ENCODE measurements around the gene GCN1. TPM values are rescaled to one million over a fixed set of nuclear protein-coding genes. Genes with fewer than 3 reads are reported as not detected.

GCN1 gene
- total and polyA plus RNA-seq, 4 donors = 39.2 to 53.4 (median 49.3) TPM

GRCh38 chr12:120081641-120082040, 112.9 kb downstream of the GCN1 start:
- H3K27ac ChIP-seq (ENCODE audit: low read depth, low read length) = no peak overlapping the region
- no CpG with 5 or more reads among the region's 2 CpGs for WGBS (ENCODE audit: insufficient coverage)
- no peak overlapping the region for H3K4me3 ChIP-seq (ENCODE audit: low read depth, low read length)

GRCh38 chr12:120079411-120080400, 114.8 kb downstream of the GCN1 start:
- H3K4me3 ChIP-seq (ENCODE audit: low read depth, low read length) = no peak overlapping the region
- H3K27ac ChIP-seq (ENCODE audit: low read depth, low read length) = no peak overlapping the region
- 92% methylated on average over 7 of the region's 9 CpGs for WGBS (ENCODE audit: insufficient coverage)
- DNase-seq (ENCODE audit: low read depth in 4 of 6, low spot score in 6 of 6) = no peak
- H3K9me3 ChIP-seq (ENCODE audit: control insufficient read depth, insufficient read depth, low read length) = no peaks in the 10 kb centered on the region
- H3K4me1 ChIP-seq (ENCODE audit: control insufficient read depth, insufficient read depth, low read length) = no peaks in the 10 kb centered on the region
- H3K36me3 ChIP-seq (ENCODE audit: control insufficient read depth, insufficient read depth, low read length) = peaks cover 8% of the 10 kb centered on the region
- no peaks in the 10 kb centered on the region for H3K27me3 ChIP-seq (ENCODE audit: control insufficient read depth, insufficient read depth, low read length)

More at GRCh38 chr12:120081641-120082040, 112.9 kb downstream of the GCN1 start:
- Histone ChIP-seq H3K9me3 (ENCODE audit: control insufficient read depth, insufficient read depth, low read length) (no peaks in the 10 kb centered on the region), H3K4me1 (ENCODE audit: control insufficient read depth, insufficient read depth, low read length) (peaks cover 2% of the 10 kb centered on the region), H3K36me3 (ENCODE audit: control insufficient read depth, insufficient read depth, low read length) (peaks cover 10% of the 10 kb centered on the region), H3K27me3 (ENCODE audit: control insufficient read depth, insufficient read depth, low read length) (no peaks in the 10 kb centered on the region)
- no peak for DNase-seq (ENCODE audit: low read depth in 4 of 6, low spot score in 6 of 6)

GRCh38 chr12:120078868-120079267, 115.6 kb downstream of the GCN1 start:
- no peaks in the 10 kb centered on the region for H3K4me1 ChIP-seq (ENCODE audit: control insufficient read depth, insufficient read depth, low read length)
- DNase-seq (ENCODE audit: low read depth in 4 of 6, low spot score in 6 of 6) = no peak
- WGBS (ENCODE audit: insufficient coverage) = 81% methylated on average over 5 of the region's 5 CpGs
- H3K4me3 ChIP-seq (ENCODE audit: low read depth, low read length) = no peak overlapping the region
- H3K36me3 ChIP-seq (ENCODE audit: control insufficient read depth, insufficient read depth, low read length) = peaks cover 12% of the 10 kb centered on the region
- no peaks in the 10 kb centered on the region for H3K27me3 ChIP-seq (ENCODE audit: control insufficient read depth, insufficient read depth, low read length)
- no peaks in the 10 kb centered on the region for H3K9me3 ChIP-seq (ENCODE audit: control insufficient read depth, insufficient read depth, low read length)
- no peak overlapping the region for H3K27ac ChIP-seq (ENCODE audit: low read depth, low read length)

- Histone ChIP-seq H3K27ac (ENCODE audit: low read depth, low read length) (no peak overlapping the region), H3K9me3 (ENCODE audit: control insufficient read depth, insufficient read depth, low read length) (no peaks in the 10 kb centered on the region), H3K4me3 (ENCODE audit: low read depth, low read length) (no peak overlapping the region), H3K4me1 (ENCODE audit: control insufficient read depth, insufficient read depth, low read length) (no peaks in the 10 kb centered on the region), H3K27me3 (ENCODE audit: control insufficient read depth, insufficient read depth, low read length) (no peaks in the 10 kb centered on the region), H3K36me3 (ENCODE audit: control insufficient read depth, insufficient read depth, low read length) (peaks cover 14% of the 10 kb centered on the region)
- no peak for DNase-seq (ENCODE audit: low read depth in 4 of 6, low spot score in 6 of 6)
- WGBS (ENCODE audit: insufficient coverage) = 78% methylated on average over 4 of the region's 6 CpGs
Measured at GRCh38 chr12:120077260-120077659, 117.3 kb downstream of the GCN1 start.

Small RNA genes within 50 kb of the gene (small RNA-seq; reads per million reads assigned to genes)
- not detected for gene MIR4498 (ENCODE audit: low replicate concordance)

Other genes starting within 250 kb of the GCN1 start
- gene BICDL1, start 205.5 kb downstream of the GCN1 start, total RNA-seq = 10 to 100 TPM; 11.7 to 22.3 TPM
- gene BICDL1, start 205.5 kb downstream of the GCN1 start, polyA plus RNA-seq (ENCODE audit: insufficient read length in 2 of 2) = 10 to 100 TPM; 37.8 to 55.1 TPM
- gene RAB35, start 78.0 kb downstream of the GCN1 start, total RNA-seq = 10 to 100 TPM; 20.7 to 32.8 TPM
- 10 to 100 TPM; 61.6 to 64.2 TPM for gene RAB35, start 78.0 kb downstream of the GCN1 start, polyA plus RNA-seq (ENCODE audit: insufficient read length in 2 of 2)
- gene RPLP0, start 6.4 kb upstream of the GCN1 start, total RNA-seq = 1,000 to 10,000 TPM; 1,051 to 2,296 TPM
- gene RPLP0, start 6.4 kb upstream of the GCN1 start, polyA plus RNA-seq (ENCODE audit: insufficient read length in 2 of 2) = 1,000 to 10,000 TPM; 1,679 to 1,843 TPM
- gene PXN, start 71.0 kb upstream of the GCN1 start, total RNA-seq = 10 to 100 TPM; 17.3 to 26.7 TPM
- gene PXN, start 71.0 kb upstream of the GCN1 start, polyA plus RNA-seq (ENCODE audit: insufficient read length in 2 of 2) = 10 to 100 TPM; 45.4 to 62.2 TPM
- gene RNU4-2, start 97.2 kb upstream of the GCN1 start, total RNA-seq = 1,000 to 10,000 TPM in 1 of 2 donors, under 1 TPM in 1; under 0.01 to 2,197 TPM
- gene RNU4-2, start 97.2 kb upstream of the GCN1 start, polyA plus RNA-seq (ENCODE audit: insufficient read length in 2 of 2) = 1 to 10 TPM in 1 of 2 donors, not detected in 1; 2.2 TPM
- gene RNU4-1, start 98.5 kb upstream of the GCN1 start, total RNA-seq = 100 to 1,000 TPM in 1 of 2 donors, under 1 TPM in 1; under 0.01 to 872 TPM
- not detected for gene RNU4-1, start 98.5 kb upstream of the GCN1 start, polyA plus RNA-seq (ENCODE audit: insufficient read length in 2 of 2)
- 1 to 10 TPM; 4.7 to 5.1 TPM for gene SIRT4, start 107.6 kb upstream of the GCN1 start, total RNA-seq
- gene SIRT4, start 107.6 kb upstream of the GCN1 start, polyA plus RNA-seq (ENCODE audit: insufficient read length in 2 of 2) = 1 to 10 TPM; 5.6 to 5.9 TPM
- gene PLA2G1B, start 133.1 kb upstream of the GCN1 start, total RNA-seq = under 1 TPM; 0.59 to 0.72 TPM
- not detected for gene PLA2G1B, start 133.1 kb upstream of the GCN1 start, polyA plus RNA-seq (ENCODE audit: insufficient read length in 2 of 2)
- 10 to 100 TPM in 1 of 2 donors, 1 to 10 TPM in 1; 4.3 to 10.7 TPM for gene MSI1, start 174.4 kb upstream of the GCN1 start, total RNA-seq
- gene MSI1, start 174.4 kb upstream of the GCN1 start, polyA plus RNA-seq (ENCODE audit: insufficient read length in 2 of 2) = 10 to 100 TPM; 64.8 to 68.6 TPM
- 100 to 1,000 TPM; 395 to 731 TPM for gene COX6A1, start 243.4 kb upstream of the GCN1 start, total RNA-seq
- gene COX6A1, start 243.4 kb upstream of the GCN1 start, polyA plus RNA-seq (ENCODE audit: insufficient read length in 2 of 2) = 100 to 1,000 TPM; 622 to 661 TPM

Data from spinal cord (tissue), 10 donors.